Large intestine (tissue), 3 donors: ENCODE results near the gene TBC1D22B. TPM values are rescaled to one million over a fixed set of nuclear protein-coding genes. Genes with fewer than 3 reads are reported as not detected.

Source experiments
- DNase-seq, 2 donors: peaks; one replicate each; pipeline versions ENCODE4 v3.0.0 to v3.0.0-alpha.2; 2013
- H3K27ac ChIP-seq: one replicate; pipeline ENCODE4 v1.5.1; 2013; ENCODE audit warnings: low read length
- H3K27me3 ChIP-seq: 2 replicates; pipeline ENCODE4 v1.6.1; 2013; ENCODE audit warnings: low read length; ENCODE audit not compliant: control insufficient read depth, insufficient read depth
- H3K36me3 ChIP-seq: 2 replicates; pipeline ENCODE4 v1.6.1; 2013; ENCODE audit warnings: low read length; ENCODE audit not compliant: control insufficient read depth, insufficient read depth
- H3K4me1 ChIP-seq: one replicate; pipeline ENCODE4 v1.6.1; 2013; ENCODE audit warnings: low read length; ENCODE audit not compliant: control insufficient read depth, insufficient read depth
- H3K4me3 ChIP-seq: one replicate; pipeline ENCODE4 v1.5.1; 2013; ENCODE audit warnings: low read length
- H3K9me3 ChIP-seq: one replicate; pipeline ENCODE4 v1.6.1; 2013; ENCODE audit warnings: mild to moderate bottlenecking, low read depth, low read length, moderate library complexity; ENCODE audit not compliant: control insufficient read depth
- WGBS: methylation state at CpG from one replicate; pipeline ENCODE4 v1.1.5; 2013; ENCODE audit warnings: low lambda C conversion rate; ENCODE audit not compliant: insufficient coverage; 5-methylcytosine and 5-hydroxymethylcytosine counted together
- polyA plus RNA-seq: library from polyadenylated mRNA; unstranded; fragments of 120-200 nt; gene quantifications from one replicate; pipeline ENCODE4 v1.2.1, GENCODE V29; 2013

The TBC1D22B gene
- polyA plus RNA-seq, 1 donor = 7.0 TPM

DNA sequence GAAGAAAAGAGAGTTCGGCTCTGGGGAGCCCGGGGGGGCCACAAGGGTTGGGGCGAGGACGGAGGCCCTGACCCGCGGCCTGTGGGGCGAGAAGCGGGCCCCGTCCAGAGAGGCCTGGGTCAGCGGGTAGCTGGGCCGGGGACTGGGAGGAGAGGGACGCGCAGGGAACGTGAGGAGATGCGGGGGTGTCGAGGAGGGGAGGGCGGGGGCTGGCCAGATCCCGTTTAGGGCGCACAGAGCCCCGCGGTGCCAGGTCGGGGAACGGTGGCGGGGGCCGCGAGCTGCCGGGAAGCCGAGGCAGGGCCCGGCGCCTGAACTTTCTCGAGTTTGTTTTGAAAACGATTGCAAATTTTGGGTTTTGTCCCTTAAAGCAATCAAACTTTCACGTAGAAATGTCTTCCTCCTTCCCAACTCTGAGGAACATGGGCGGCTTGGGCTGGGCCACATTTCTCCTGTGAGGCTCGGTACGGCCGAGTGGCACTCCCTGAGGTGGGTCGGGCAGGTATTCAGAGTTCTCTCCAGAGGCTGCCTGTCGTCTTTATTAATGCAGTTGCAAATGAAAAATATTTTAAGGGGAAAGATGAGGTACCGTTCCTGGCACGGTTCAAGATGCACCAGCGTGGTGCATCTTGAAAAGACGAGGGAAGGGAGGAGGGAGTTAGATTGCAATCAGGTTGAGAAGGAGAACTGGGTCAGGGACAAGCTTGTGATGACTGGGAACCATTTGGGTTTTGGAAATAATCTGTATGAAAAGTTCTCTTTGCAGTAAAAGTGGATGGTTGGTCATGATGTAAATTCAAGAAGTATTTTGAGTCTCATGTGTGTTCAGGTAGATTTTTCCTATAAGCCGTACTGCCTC lies 97.2 kb downstream of the TBC1D22B start:
- Histone ChIP-seq H3K4me1 (peaks cover 5% of the 10 kb centered on the region), H3K9me3 (no peaks in the 10 kb centered on the region), H3K27me3 (no peaks in the 10 kb centered on the region), H3K36me3 (no peaks in the 10 kb centered on the region), H3K4me3 (peak overlapping the region; percentile 97), H3K27ac (peak overlapping the region; percentile 53)
- peak in 1 of 2 donors; percentile 43 for DNase-seq
- WGBS = 4% methylated on average over 4 of the region's 44 CpGs

DNA sequence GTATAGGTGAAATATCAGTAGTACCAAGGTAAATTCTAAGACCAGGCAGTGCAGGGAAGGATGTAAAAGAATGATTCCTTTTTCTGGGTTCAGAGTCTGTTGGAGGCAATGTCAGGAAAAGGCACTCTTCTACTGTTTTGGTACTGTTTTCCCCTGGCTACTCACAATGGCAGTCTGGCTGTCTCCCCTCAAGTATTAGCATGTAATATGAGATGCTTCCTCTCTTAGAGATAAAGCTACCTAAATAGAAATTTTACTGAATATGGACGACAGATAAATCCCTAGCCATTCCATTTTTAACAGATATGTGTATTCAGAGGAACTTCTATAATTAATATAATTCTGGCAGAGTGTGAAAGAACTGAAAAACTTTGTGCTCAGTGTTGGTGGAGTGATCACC lies 99.7 kb downstream of the TBC1D22B start:
- no peak overlapping the region for H3K4me3 ChIP-seq
- no peaks in the 10 kb centered on the region for H3K9me3 ChIP-seq
- H3K27me3 ChIP-seq = no peaks in the 10 kb centered on the region
- H3K36me3 ChIP-seq = peaks cover 14% of the 10 kb centered on the region
- peaks cover 5% of the 10 kb centered on the region for H3K4me1 ChIP-seq
- no CpG with 5 or more reads among the region's 1 CpG for WGBS
- no peak overlapping the region for H3K27ac ChIP-seq
- no peak for DNase-seq

DNA sequence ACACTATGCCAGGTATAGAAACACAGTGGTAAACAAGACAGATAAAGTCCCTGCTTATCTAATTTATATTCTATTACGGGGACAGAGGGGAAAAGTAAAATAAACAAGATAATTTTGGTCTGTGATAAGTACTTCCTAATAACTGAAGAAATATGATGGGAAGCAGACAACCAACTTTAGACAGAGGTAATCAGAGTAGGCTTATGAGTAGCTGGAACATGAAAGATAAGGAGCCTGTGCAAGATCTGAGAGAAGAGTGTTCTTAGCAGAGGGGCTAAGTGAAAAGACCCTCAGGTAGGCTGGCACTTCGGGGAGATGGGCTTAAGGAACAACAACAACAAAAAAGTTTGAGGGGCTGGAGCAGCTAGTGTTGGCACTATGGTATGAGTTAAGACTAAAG lies 100.3 kb downstream of the TBC1D22B start:
- WGBS = no CpG with 5 or more reads among the region's 2 CpGs
- peaks cover 15% of the 10 kb centered on the region for H3K36me3 ChIP-seq
- H3K4me3 ChIP-seq = no peak overlapping the region
- H3K27me3 ChIP-seq = no peaks in the 10 kb centered on the region
- DNase-seq = no peak
- no peaks in the 10 kb centered on the region for H3K9me3 ChIP-seq
- H3K27ac ChIP-seq = no peak overlapping the region
- peaks cover 5% of the 10 kb centered on the region for H3K4me1 ChIP-seq

DNA sequence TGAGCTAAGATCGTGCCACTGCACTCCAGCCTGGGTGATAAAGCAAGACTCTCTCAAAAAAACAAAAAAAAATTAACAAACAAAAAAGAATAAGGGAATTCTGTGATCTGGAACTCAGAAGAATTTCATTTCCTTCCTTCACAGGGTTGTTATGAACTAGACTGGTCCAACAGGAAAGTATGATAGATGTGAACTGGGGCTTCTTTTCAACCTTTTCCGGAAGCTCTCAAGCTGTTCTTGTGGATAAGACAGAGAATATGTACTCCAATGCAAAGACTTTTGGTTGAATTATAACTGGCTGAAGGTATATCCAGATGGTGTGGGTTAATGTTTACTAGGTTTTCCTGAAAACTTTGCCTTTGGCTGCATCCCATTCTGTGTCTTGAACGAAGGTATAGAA lies 101.5 kb downstream of the TBC1D22B start:
- no peaks in the 10 kb centered on the region for H3K9me3 ChIP-seq
- peaks cover 5% of the 10 kb centered on the region for H3K4me1 ChIP-seq
- H3K4me3 ChIP-seq = no peak overlapping the region
- H3K36me3 ChIP-seq = peaks cover 21% of the 10 kb centered on the region
- no peaks in the 10 kb centered on the region for H3K27me3 ChIP-seq
- 83% methylated on average over 1 of the region's 3 CpGs for WGBS
- no peak overlapping the region for H3K27ac ChIP-seq
- DNase-seq = no peak

DNA sequence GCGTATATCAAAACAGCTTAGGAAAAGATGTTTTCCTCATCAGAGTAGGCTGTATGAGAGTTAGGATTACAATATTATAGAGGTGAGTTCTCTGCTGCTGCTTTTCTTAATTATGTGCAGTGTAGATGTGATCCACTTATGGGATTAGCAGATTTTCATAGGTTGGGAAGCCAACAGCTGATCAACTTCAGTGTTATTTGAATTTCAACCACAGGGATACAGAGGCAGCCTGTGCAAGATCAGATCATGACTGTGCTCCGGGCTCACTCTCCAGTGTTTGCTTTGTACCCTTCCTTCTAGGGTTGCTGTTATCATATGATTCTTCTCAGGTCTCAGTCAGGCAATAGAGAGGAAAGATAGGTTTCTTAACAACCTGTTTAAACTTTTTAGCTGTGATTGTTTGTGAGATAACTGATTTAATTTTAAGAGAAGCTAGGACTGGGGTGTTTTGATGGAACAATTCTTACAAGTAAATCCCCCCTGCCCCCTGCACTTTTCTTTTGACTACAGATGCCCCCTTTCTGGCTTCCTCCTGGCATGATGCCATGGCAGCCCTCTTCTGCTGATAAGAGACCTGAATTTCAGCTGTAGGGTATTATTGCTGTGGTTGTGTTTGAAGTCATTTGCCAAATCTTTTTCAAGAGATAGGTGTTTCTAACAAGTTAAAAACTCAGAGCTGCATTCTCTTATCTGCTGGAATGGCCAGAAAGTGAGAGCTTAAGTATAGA lies 104.7 kb downstream of the TBC1D22B start:
- DNase-seq = no peak
- Histone ChIP-seq H3K4me1 (no peaks in the 10 kb centered on the region), H3K36me3 (peaks cover 21% of the 10 kb centered on the region), H3K4me3 (no peak overlapping the region), H3K27me3 (no peaks in the 10 kb centered on the region), H3K27ac (no peak overlapping the region), H3K9me3 (no peaks in the 10 kb centered on the region)
- no CpG with 5 or more reads among the region's 2 CpGs for WGBS

DNA sequence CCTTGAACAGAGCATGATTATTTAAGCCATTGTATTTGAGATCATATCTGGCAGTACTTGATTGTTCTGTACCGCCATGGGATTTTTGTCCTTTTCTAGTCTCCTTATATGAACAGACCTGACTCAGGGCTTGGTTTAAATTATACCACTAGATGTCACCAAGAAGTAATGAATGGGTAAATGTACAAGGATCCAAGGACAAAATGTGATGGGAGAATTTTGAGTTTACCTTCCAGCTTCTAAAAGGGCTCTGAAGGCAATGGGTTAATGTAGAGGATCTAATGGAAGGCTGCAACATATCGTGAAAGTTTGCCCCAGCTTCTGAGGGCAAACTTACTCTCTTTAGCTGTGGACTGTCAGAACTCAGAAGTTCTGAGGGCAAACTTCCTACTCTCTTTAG lies 108.2 kb downstream of the TBC1D22B start:
- WGBS = no CpG with 5 or more reads among the region's 2 CpGs
- no peak for DNase-seq
- no peaks in the 10 kb centered on the region for H3K9me3 ChIP-seq

DNA sequence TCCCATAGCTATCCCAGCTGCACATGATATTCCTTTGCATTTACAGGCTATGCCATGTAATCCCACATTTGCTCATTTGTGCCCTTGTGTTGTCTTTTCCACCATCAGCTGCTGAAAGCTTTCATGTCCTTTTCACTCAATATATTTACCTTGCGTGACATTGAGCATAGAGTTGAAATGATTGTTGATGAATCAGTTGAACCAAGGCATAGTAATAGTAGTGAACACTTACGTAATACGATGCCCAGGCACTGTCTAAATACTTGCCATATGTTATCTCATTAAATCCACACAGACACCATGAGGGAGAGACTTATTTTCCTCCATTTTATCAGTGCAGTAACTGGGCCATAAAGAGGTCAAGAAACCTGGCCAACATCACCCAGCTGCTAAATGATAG lies 109.3 kb downstream of the TBC1D22B start:
- 60% methylated on average over 1 of the region's 3 CpGs for WGBS
- no peaks in the 10 kb centered on the region for H3K9me3 ChIP-seq
- H3K27me3 ChIP-seq = no peaks in the 10 kb centered on the region
- no peak overlapping the region for H3K4me3 ChIP-seq
- H3K27ac ChIP-seq = no peak overlapping the region
- H3K36me3 ChIP-seq = peaks cover 44% of the 10 kb centered on the region
- no peaks in the 10 kb centered on the region for H3K4me1 ChIP-seq
- DNase-seq = no peak

More for the DNA sequence above, 108.2 kb downstream of the TBC1D22B start:
- no peak overlapping the region for H3K4me3 ChIP-seq
- H3K36me3 ChIP-seq = peaks cover 43% of the 10 kb centered on the region
- no peak overlapping the region for H3K27ac ChIP-seq
- no peaks in the 10 kb centered on the region for H3K27me3 ChIP-seq
- no peaks in the 10 kb centered on the region for H3K4me1 ChIP-seq

DNA sequence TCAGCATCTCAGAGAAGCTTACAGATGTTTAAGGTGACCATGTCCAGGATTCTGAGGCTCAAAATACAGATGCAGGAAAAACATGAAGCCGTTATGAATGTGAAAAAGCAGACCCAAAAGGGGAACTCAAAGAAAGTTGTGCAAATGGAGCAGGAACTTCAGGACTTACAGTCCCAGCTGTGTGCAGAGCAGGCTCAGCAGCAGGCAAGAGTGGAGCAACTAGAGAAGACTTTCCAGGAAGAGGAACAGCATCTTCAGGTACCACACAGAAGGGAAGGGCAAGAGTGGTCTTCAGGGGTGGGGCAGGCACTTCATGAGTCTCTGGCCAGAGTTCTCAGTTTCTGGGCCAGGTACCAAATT lies 111.4 kb downstream of the TBC1D22B start:
- no CpG with 5 or more reads among the region's 1 CpG for WGBS
- DNase-seq = no peak
- Histone ChIP-seq H3K4me3 (no peak overlapping the region), H3K4me1 (no peaks in the 10 kb centered on the region), H3K36me3 (peaks cover 35% of the 10 kb centered on the region), H3K9me3 (no peaks in the 10 kb centered on the region), H3K27ac (no peak overlapping the region), H3K27me3 (no peaks in the 10 kb centered on the region)

DNA sequence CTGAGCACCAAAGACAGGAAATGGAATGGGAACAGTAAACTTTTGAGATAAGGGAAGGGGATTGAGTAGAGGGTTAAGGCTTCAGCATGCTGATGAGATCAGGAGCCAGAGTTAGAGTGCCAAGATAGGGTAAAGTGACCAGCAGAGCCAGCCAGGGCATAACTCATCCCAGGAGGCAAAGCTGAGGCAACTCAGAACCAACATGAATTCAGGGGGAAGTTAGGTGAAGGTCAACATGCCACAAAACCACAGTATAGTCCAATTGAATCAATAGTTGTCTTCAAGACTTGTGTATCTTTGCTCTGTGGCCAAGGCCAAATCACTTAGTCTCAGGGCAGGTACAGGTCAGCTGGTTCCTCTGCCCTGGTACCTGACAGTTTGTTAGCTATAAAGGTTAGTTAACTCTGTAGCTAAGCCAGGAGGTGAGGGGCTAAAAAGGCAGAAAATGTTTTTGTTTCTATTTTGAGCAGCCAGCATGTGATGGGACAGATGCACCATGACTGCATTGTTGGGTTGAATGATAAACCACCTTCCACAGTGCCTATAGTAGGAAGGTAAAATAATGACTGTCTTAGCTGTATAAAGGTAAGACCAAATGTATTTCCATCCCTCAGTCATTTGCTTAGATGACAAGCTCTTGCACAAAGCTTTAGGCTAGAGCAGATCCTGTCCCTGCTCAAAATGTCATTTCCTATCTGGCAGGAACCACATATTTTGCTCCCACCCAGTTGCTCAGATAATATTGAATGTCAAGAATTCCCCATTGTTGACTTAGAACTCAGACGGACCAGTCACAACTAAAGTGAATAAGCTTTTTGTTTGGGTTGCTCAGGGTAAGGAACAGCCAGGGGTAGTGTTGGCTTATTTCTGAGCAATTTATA lies 112.0 kb downstream of the TBC1D22B start:
- Histone ChIP-seq H3K36me3 (peaks cover 40% of the 10 kb centered on the region), H3K9me3 (no peaks in the 10 kb centered on the region), H3K4me1 (no peaks in the 10 kb centered on the region), H3K27ac (no peak overlapping the region), H3K4me3 (no peak overlapping the region), H3K27me3 (no peaks in the 10 kb centered on the region)
- WGBS = no CpG with 5 or more reads among the region's 1 CpG
- DNase-seq = no peak
